Type B pancreatic cell (in vitro differentiated cells): ENCODE measurements around the gene WDR87. TPM values are rescaled to one million over a fixed set of nuclear protein-coding genes. Genes with fewer than 3 reads are reported as not detected.
A peak's percentile ranks its signal among the peaks of the same experiment; 100 is the strongest.

ENCODE experiments used
- DNase-seq: peaks from one replicate; pipeline ENCODE4 v3.0.0; 2021; ENCODE audit warnings: mixed read lengths; ENCODE audit not compliant: unreplicated experiment; ENCODE audit errors: extremely low spot score
- H3K27ac Mint-ChIP-seq: 2 replicates; pipeline ENCODE4 v1.8.0; 2021; ENCODE audit warnings: mild to moderate bottlenecking, mixed read lengths
- H3K27me3 Mint-ChIP-seq: 2 replicates; pipeline ENCODE4 v1.8.0; 2021; ENCODE audit warnings: mixed read lengths
- H3K36me3 Mint-ChIP-seq: 2 replicates; pipeline ENCODE4 v1.8.0; 2021; ENCODE audit warnings: mixed read lengths
- H3K4me1 Mint-ChIP-seq: one replicate; pipeline ENCODE4 v1.8.0; 2021; ENCODE audit warnings: mixed read lengths; ENCODE audit not compliant: unreplicated experiment
- H3K4me3 Mint-ChIP-seq: 2 replicates; pipeline ENCODE4 v1.8.0; 2021; ENCODE audit warnings: mild to moderate bottlenecking, mixed read lengths
- H3K9me3 Mint-ChIP-seq: 2 replicates; pipeline ENCODE4 v1.8.0; 2021; ENCODE audit warnings: mixed read lengths
- total RNA-seq: library from RNA; stranded (reverse); gene quantifications from 2 replicates; pipeline ENCODE4 v1.2.1, GENCODE V29; 2021; ENCODE audit warnings: low replicate concordance
- TF ChIP-seq, protein P1 (sequence below): fragments of 200-600 bp; sonication (generic); conservative IDR thresholded peaks from 2 replicates; pipeline ENCODE4 v1.5.0; 2021; ENCODE audit warnings: antibody characterized with exemption, mild to moderate bottlenecking

WDR87 gene
- total RNA-seq, 1 donor from 2014 or later, result not detected

DNA sequence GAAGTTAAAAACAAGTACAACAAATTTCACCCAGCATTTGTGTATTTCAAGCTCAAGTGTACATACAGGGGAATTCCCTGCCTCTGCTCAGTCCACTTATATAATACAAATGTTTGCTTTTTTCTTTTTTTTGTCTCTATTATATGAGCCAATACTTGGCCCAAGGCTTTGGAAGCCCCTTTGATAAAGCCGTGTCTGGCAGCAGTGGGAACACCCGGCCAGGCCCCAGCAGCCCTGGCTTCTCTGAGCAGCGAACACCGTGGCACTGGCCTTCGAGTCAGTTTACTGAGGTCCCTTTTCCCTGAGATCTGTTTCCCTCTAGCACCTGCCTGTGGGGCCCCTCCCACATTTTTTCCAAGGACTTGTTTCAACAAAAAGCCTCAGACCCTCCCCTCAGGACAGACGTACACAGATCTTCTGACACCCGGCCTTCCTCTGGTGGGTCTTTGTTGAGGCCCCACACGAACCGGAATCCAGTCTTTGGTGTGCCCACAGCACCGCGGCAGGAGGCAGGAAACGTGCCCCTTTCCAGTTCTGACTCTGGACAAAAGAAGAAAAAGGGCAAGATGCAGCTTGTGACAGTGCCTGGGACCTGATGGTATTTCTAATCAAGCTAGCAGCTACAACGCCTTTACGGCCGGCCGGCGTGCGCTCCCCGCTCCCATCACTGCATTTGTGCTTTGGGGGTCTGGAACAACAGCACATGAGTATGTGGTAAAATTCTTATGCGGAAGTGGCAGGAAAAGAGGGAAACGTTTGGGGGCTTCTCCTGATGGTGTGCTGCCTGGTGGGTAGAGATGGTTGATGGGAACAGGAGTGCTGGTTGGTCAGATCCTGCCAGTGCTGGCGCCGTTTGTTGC is 14.4 kb upstream of the WDR87 start:
- Mint-ChIP-seq H3K27ac (peak overlapping the region; percentile 55), H3K9me3 (no peaks in the 10 kb centered on the region), H3K36me3 (peaks cover 11% of the 10 kb centered on the region), H3K27me3 (no peaks in the 10 kb centered on the region), H3K4me3 (no peak overlapping the region), H3K4me1 (peaks cover 11% of the 10 kb centered on the region)
- no peak for DNase-seq
- TF ChIP-seq, protein P1, sequence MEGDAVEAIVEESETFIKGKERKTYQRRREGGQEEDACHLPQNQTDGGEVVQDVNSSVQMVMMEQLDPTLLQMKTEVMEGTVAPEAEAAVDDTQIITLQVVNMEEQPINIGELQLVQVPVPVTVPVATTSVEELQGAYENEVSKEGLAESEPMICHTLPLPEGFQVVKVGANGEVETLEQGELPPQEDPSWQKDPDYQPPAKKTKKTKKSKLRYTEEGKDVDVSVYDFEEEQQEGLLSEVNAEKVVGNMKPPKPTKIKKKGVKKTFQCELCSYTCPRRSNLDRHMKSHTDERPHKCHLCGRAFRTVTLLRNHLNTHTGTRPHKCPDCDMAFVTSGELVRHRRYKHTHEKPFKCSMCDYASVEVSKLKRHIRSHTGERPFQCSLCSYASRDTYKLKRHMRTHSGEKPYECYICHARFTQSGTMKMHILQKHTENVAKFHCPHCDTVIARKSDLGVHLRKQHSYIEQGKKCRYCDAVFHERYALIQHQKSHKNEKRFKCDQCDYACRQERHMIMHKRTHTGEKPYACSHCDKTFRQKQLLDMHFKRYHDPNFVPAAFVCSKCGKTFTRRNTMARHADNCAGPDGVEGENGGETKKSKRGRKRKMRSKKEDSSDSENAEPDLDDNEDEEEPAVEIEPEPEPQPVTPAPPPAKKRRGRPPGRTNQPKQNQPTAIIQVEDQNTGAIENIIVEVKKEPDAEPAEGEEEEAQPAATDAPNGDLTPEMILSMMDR, result no peak

DNA sequence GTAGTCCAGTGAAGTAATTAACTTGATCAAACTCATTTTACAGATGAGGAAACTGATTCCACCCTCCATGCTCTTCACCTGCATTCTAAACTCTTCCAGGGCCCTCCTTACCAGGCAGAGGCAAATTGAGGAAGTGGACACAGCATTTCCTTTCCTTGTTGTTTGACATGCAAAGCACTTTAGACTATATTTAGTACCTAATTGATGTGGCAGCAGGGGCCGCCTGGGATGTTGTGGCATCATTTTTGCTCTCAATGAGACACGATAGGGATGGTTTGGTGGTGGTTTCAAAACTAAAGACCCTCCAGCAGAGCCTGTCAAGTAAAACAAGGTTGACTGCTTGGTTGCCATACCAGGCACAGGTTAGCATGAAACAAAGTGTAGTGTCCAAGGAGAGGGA is 8.5 kb upstream of the WDR87 start:
- peak overlapping the region; percentile 12 for H3K27ac Mint-ChIP-seq
- H3K36me3 Mint-ChIP-seq, result peaks cover 17% of the 10 kb centered on the region
- TF ChIP-seq, protein P1, result no peak

DNA sequence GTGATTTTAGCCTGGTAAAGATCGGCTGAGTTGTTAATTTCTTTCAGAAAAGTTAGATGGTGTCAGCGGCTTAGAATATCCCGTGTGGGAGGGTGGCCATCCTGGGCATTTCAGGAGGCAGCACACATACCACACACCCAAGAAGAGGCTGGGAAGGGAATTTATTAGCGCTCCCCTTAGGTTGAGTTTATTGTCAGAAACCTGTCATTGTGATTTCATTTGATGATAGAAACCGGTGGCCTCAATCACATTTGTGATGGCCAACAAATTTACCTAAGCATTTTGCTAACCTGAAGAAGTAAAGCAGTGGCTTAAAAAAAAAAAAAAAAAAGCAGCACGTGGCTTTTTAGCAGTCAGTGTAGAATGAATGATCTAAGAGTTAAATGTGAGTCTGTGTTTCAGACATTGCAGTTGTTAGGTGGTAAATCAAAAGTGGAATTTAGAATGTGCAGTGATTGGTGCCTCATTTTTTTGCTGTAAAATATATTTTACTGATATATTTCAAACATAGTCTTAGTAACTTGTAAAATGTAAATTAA is 3.3 kb upstream of the WDR87 start:
- H3K9me3 Mint-ChIP-seq, result no peaks in the 10 kb centered on the region
- H3K36me3 Mint-ChIP-seq, result peaks cover 6% of the 10 kb centered on the region
- DNase-seq, result no peak
- no peaks in the 10 kb centered on the region for H3K27me3 Mint-ChIP-seq
- TF ChIP-seq, protein P1, result no peak
- H3K27ac Mint-ChIP-seq, result no peak overlapping the region
- H3K4me1 Mint-ChIP-seq, result peaks cover 29% of the 10 kb centered on the region
- H3K4me3 Mint-ChIP-seq, result peak overlapping the region; percentile 25

More for the DNA sequence above, 8.5 kb upstream of the WDR87 start:
- Mint-ChIP-seq H3K4me1 (peaks cover 9% of the 10 kb centered on the region), H3K4me3 (no peak overlapping the region), H3K9me3 (no peaks in the 10 kb centered on the region), H3K27me3 (no peaks in the 10 kb centered on the region)
- no peak for DNase-seq

DNA sequence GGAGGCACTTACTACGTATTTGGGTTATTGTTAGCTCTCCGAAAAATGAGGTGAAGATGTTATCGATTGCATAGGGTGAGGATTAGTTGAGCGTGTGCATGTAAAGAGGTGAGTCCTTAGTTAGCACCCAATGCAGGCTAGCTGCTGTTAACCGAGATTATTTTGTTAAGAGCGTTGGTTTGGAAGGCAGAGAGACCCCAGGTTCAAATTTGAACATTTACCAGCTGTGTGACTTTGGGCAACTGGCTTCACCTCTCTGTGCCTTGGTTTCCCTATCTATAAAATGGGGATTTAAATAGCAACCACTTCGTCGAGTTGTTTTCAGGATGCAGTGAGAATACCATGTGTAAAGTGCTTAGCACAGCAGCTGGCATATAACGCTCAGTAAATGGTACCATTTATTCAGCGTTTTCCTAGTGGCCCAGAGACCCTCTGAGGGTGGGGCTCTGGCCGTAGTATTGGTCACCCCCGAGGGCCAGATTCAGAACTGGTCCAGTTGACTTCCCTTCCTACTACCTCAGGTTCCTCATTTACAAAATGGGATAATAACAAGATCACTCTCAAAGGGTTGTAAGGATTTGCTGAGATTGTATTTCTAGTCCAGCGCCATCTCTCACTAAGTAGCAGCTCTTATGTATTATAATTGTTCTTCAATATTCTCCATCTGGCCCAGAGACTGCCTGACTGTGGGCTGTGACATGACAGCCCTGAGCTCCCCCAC is 1.5 kb upstream of the WDR87 start:
- TF ChIP-seq, protein P1, result no peak
- Mint-ChIP-seq H3K36me3 (peaks cover 6% of the 10 kb centered on the region), H3K4me3 (peak overlapping the region; percentile 89), H3K4me1 (peaks cover 29% of the 10 kb centered on the region), H3K27ac (peak overlapping the region; percentile 26), H3K9me3 (no peaks in the 10 kb centered on the region), H3K27me3 (no peaks in the 10 kb centered on the region)
- DNase-seq, result no peak

DNA sequence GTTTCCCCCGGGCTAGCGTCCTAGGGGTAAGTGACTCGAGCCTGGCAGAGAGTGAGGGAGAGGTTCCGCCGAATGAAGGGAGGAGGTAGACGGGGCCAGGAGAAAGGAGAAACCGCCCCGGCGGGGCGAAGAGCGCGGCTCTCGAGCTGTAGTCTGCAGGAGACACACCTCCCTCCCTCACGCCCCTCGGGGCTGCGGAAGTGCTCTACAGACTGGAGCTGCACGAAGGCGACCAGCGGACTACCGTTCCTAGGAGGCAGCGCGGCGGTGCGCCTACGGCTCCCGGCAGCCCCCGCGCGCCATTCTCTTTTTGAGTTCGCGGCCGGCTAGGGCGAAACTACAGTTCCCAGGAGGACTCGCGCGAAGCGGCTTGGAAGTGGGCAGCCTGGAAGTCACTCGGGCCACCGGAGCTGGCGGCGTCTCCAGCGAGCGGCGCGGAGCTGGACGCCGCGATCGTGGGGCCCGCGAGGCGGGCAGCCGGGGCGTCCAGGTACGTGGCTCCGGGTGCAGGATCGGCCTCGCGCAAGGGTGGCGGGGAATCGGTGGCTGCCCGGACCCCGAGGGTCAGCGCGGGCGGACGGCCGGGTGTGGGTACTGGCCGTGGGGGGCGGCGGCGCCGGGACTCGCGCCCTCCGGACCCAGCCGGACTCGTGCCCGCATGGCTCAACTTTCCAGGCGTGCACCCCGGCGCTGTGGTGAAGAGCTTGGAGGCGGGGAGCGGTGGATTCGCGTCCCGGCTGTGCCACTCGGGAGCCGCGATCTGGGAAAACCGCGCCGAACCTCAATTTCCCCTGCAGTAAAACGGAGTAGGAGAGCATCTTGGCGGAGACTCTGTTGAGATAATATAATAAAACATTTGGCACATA is 708 bp upstream of the WDR87 start, which contains the start of gene SIPA1L3:
TSS of gene SIPA1L3 (plus strand) at position 340 of the 866 bp plus-strand sequence. CDS start 174,358 bp downstream, outside the sequence.
- peak within 1 kb of the TSS; percentile 94 for H3K27ac Mint-ChIP-seq
- no peaks in the 10 kb centered on the region for H3K9me3 Mint-ChIP-seq
- H3K4me1 Mint-ChIP-seq, result peaks cover 35% of the 10 kb centered on the region
- H3K27me3 Mint-ChIP-seq, result no peaks in the 10 kb centered on the region
- DNase-seq, result peak; percentile 97
- H3K36me3 Mint-ChIP-seq, result no peaks in the 10 kb centered on the region
- TF ChIP-seq, protein P1, result no peak
- peak within 1 kb of the TSS; percentile 95 for H3K4me3 Mint-ChIP-seq
